Common myeloid progenitor, CD34-positive (primary cell): ENCODE results near the gene RABL6.
A peak's percentile ranks its signal among the peaks of the same experiment; 100 is the strongest.

Experiments
- CTCF ChIA-PET: fragments of 350-600 bp; sonication (Branson Sonifier 250); formaldehyde crosslinking; loops from one replicate; lab custom pipeline; 2021; ENCODE audit warnings: antibody characterized with exemption; lab: Charles Lee
- POLR2A ChIA-PET: fragments of 350-600 bp; sonication (Branson Sonifier 250); formaldehyde crosslinking; loops from one replicate; lab custom pipeline; 2021; ENCODE audit warnings: antibody characterized with exemption; lab: Charles Lee
- DNase-seq, 3 donors: peaks; one replicate each; pipeline versions ENCODE4 v3.0.0 to v3.0.0-alpha.2; 2013
- H3K27ac ChIP-seq, 2 experiments: 1 replicate in 1 of 2; 2 replicates in 1 of 2; pipeline ENCODE4 v1.7.0; 2013; ENCODE audit warnings: inconsistent platforms in 2 of 2, low read length in 2 of 2, mild to moderate bottlenecking in 2 of 2, low read depth in 1 of 2, moderate library complexity in 1 of 2; ENCODE audit not compliant: severe bottlenecking in 2 of 2, insufficient read depth in 1 of 2, poor library complexity in 1 of 2
- H3K27me3 ChIP-seq, 5 experiments: replicated peaks in 2 of 5; 1 replicate in 3 of 5; 2 replicates in 2 of 5; pipeline versions ENCODE4 v1.6.1 to v1.7.0; 2013; ENCODE audit warnings: low read length in 4 of 5, mild to moderate bottlenecking in 2 of 5, moderate library complexity in 2 of 5, inconsistent platforms in 1 of 5; ENCODE audit not compliant: insufficient read depth in 5 of 5, control insufficient read depth in 4 of 5
- H3K36me3 ChIP-seq, 4 experiments: 1 replicate in 2 of 4; 2 replicates in 2 of 4; pipeline versions ENCODE4 v1.6.1 to v1.7.0; 2013; ENCODE audit warnings: low read length in 3 of 4, control low read depth in 1 of 4, mild to moderate bottlenecking in 1 of 4; ENCODE audit not compliant: control insufficient read depth in 4 of 4, insufficient read depth in 4 of 4
- H3K4me1 ChIP-seq, 4 experiments: 1 replicate in 3 of 4; 2 replicates in 1 of 4; pipeline versions ENCODE4 v1.6.1 to v1.7.1; 2013; ENCODE audit warnings: low read length in 3 of 4, mild to moderate bottlenecking in 3 of 4, control low read depth in 1 of 4, inconsistent platforms in 1 of 4, moderate library complexity in 1 of 4; ENCODE audit not compliant: control insufficient read depth in 4 of 4, insufficient read depth in 4 of 4; ENCODE audit errors: control extremely low read depth in 1 of 4
- H3K4me3 ChIP-seq, 7 experiments: 1 replicate in 4 of 7; 2 replicates in 3 of 7; pipeline versions ENCODE4 v1.5.1 to v1.7.0; 2013; ENCODE audit warnings: mild to moderate bottlenecking in 7 of 7, low read length in 6 of 7, moderate library complexity in 6 of 7, inconsistent platforms in 2 of 7, low read depth in 2 of 7, control low read depth in 1 of 7; ENCODE audit not compliant: insufficient read depth in 4 of 7, control insufficient read depth in 1 of 7; ENCODE audit errors: extremely low read depth in 1 of 7
- H3K9me3 ChIP-seq, 5 experiments: 1 replicate in 4 of 5; 2 replicates in 1 of 5; pipeline versions ENCODE4 v1.6.1 to v1.7.1; 2013; ENCODE audit warnings: low read length in 4 of 5, mild to moderate bottlenecking in 2 of 5, inconsistent platforms in 1 of 5, low read depth in 1 of 5, moderate library complexity in 1 of 5; ENCODE audit not compliant: control insufficient read depth in 4 of 5, insufficient read depth in 2 of 5; ENCODE audit errors: control extremely low read depth in 1 of 5
- WGBS: methylation state at CpG from one replicate; pipeline ENCODE4 v1.1.5; 2013; ENCODE audit not compliant: insufficient coverage; 5-methylcytosine and 5-hydroxymethylcytosine counted together

RABL6 gene

GRCh38 chr9:136849038-136849959 lies 41.6 kb downstream of the RABL6 start, which contains the start of gene PHPT1:
Gene PHPT1, plus strand, starts transcription at chr9:136849409. Its CDS starts 22 bp downstream, at chr9:136849431.
- H3K27ac ChIP-seq = peak within 1 kb of the TSS in 1 of 2 experiments; percentile 82
- CTCF ChIA-PET = no interaction called here
- H3K4me1 ChIP-seq = peaks cover 0 to 39% (median 35%) of the 10 kb centered on the region in 4 experiments
- H3K36me3 ChIP-seq = peaks cover 0 to 19% (median 2%) of the 10 kb centered on the region in 4 experiments
- peaks cover 0 to 39% (median 10%) of the 10 kb centered on the region in 5 experiments for H3K27me3 ChIP-seq
- peak; percentile 97 to 98 (median 98) for DNase-seq
- POLR2A ChIA-PET = interaction anchor here (1.0 kb wide), 1 partner anchor 14 kb away, joined by 6 read pairs; no protein-coding TSS in a partner anchor
- H3K4me3 ChIP-seq = peak within 1 kb of the TSS; percentile 74 to 96 (median 83)
- under 1% methylated on average over 59 of the region's 77 CpGs for WGBS
- no peaks in the 10 kb centered on the region for H3K9me3 ChIP-seq

GRCh38 chr9:136849960-136850865 lies 42.5 kb downstream of the RABL6 start:
- no peak for DNase-seq
- POLR2A ChIA-PET = no interaction called here

DNA sequence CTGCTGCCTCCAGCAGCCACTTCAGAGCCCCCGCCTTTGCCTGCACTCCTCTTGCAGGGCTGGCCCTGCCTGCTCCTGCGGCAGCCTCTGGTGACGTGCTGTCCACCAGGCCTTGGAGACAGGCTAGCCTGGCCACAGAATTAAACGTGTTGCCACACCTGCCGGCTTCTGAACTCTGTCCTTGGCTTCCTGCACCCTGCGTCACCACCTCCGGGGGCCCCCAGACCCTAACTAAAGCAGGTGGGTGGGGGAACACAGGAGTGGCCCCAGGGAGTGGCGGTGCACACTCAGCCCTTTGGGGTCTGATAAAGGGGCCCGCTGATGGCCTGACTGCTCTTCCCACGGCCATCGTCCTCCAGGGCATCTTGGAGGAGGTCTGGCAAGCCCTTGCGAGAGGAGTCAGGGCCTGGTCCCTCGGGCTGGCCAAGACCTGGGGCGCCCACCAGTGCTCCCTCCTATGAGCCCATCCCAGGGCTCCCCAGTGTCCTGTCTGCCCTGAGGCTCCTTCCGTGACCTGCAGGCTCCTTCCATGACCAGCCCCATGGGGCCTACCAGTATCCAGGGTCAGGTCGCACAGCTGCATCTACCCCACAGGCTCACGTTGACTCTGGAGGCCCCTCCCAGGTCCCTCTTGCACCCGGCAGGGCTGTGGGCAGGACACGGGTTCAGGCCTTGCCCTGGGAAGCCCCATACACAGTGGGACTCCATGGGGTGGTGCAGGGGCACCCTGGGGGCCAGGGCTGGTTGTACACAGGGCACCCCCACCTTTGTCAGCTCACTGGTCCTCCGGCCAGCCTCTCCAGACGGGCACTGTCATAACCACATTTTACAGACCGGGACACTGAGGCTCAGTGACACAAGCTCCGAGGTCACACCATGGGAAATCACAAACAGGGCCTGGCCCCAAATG lies 43.4 kb downstream of the RABL6 start:
- H3K27me3 ChIP-seq = peaks cover 0 to 23% (median 10%) of the 10 kb centered on the region in 5 experiments
- no peaks in the 10 kb centered on the region for H3K9me3 ChIP-seq
- H3K27ac ChIP-seq = no peak overlapping the region
- 98% methylated on average over 19 of the region's 23 CpGs for WGBS
- DNase-seq = no peak
- H3K36me3 ChIP-seq = peaks cover 0 to 19% (median 2%) of the 10 kb centered on the region in 4 experiments
- POLR2A ChIA-PET = no interaction called here
- H3K4me1 ChIP-seq = peaks cover 0 to 34% (median 33%) of the 10 kb centered on the region in 4 experiments
- CTCF ChIA-PET = interaction anchor here (1.2 to 1.6 kb wide), 3 partner anchors 13 to 184 kb away, joined by 3 to 4 read pairs (median 3); no protein-coding TSS in a partner anchor
- H3K4me3 ChIP-seq = no peak overlapping the region

More at GRCh38 chr9:136849960-136850865, 42.5 kb downstream of the RABL6 start:
- CTCF ChIA-PET = no interaction called here
- Histone ChIP-seq H3K27ac (peak overlapping the region in 1 of 2 experiments; percentile 70), H3K9me3 (no peaks in the 10 kb centered on the region), H3K4me3 (peak overlapping the region in 6 of 7 experiments; percentile 55 to 96 (median 82)), H3K4me1 (peaks cover 0 to 37% (median 34%) of the 10 kb centered on the region in 4 experiments), H3K36me3 (peaks cover 0 to 19% (median 2%) of the 10 kb centered on the region in 4 experiments), H3K27me3 (peaks cover 0 to 32% (median 10%) of the 10 kb centered on the region in 5 experiments)
- 77% methylated on average over 43 of the region's 43 CpGs for WGBS

GRCh38 chr9:136851941-136852663 lies 44.4 kb downstream of the RABL6 start, which contains the start of gene MAMDC4:
Gene MAMDC4, plus strand, starts transcription at chr9:136852346. Its CDS starts 71 bp downstream, at chr9:136852417.
- DNase-seq = no peak
- WGBS = 93% methylated on average over 16 of the region's 23 CpGs
- ChIA-PET POLR2A (no interaction called here), CTCF (interaction anchor here (1.2 to 1.6 kb wide), 3 partner anchors 12 to 183 kb away, joined by 3 to 4 read pairs (median 3); no protein-coding TSS in a partner anchor)
- no peak within 1 kb of the TSS for H3K27ac ChIP-seq
- H3K27me3 ChIP-seq = peaks cover 0 to 13% (median 5%) of the 10 kb centered on the region in 5 experiments
- H3K4me3 ChIP-seq = no peak within 1 kb of the TSS
- H3K36me3 ChIP-seq = peaks cover 0 to 19% (median 2%) of the 10 kb centered on the region in 4 experiments
- peaks cover 0 to 24% (median 24%) of the 10 kb centered on the region in 4 experiments for H3K4me1 ChIP-seq
- H3K9me3 ChIP-seq = no peaks in the 10 kb centered on the region

- POLR2A ChIA-PET = no interaction called here
These were observed 45.2 kb downstream of the RABL6 start for GRCh38 chr9:136852664-136853595.

More at GRCh38 chr9:136852664-136853595, 45.2 kb downstream of the RABL6 start:
- no peak for DNase-seq
- CTCF ChIA-PET = interaction anchor here (1.2 to 1.7 kb wide), 3 partner anchors 10 to 182 kb away, joined by 3 to 5 read pairs (median 4); partner anchors contain the start of gene AJM1
- WGBS = 92% methylated on average over 26 of the region's 29 CpGs
- Histone ChIP-seq H3K36me3 (peaks cover 0 to 19% (median 2%) of the 10 kb centered on the region in 4 experiments), H3K9me3 (no peaks in the 10 kb centered on the region), H3K27ac (no peak overlapping the region), H3K4me1 (peaks cover 0 to 19% (median 17%) of the 10 kb centered on the region in 4 experiments), H3K4me3 (no peak overlapping the region), H3K27me3 (peaks cover 0 to 5% (median 3%) of the 10 kb centered on the region in 5 experiments)
